ENCODE measurements around the gene ZNF827.
A peak's percentile ranks its signal among the peaks of the same experiment; 100 is the strongest.

The ZNF827 gene

DNA sequence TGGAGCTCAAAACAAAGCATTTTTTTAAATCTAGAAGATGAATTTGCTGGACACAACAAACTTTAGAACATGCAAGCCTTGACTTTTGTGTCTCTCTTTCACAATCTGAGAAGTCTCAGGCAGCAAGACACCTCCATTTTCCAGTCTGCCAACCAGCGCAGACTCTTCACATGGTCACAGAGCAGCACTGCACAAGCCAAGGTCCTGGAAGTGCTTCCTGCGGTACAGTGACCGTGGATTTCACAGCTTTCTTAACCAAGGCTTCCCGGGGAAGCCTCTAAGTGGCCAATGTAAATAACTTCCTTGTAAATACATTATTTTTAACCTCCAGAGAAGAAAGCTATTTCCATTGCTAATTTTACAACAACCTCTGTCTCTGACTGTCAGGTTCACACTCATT, 31.2 kb downstream of the ZNF827 start:
- H3K79me1 ChIP-seq (replicated peaks; ENCODE audit: low read length, poor library complexity, severe bottlenecking), result peaks cover 42% of the 10 kb centered on the region
- DNase-seq, result no peak
- H3K27me3 ChIP-seq (ENCODE audit: control insufficient read depth in 1 of 2, insufficient read depth in 1 of 2, low read length in 2 of 2), result no peaks in the 10 kb centered on the region
- H3K14ac ChIP-seq (ENCODE audit: low read length in 2 of 2), result no peak overlapping the region
- H3K4ac ChIP-seq (ENCODE audit: low read depth in 1 of 2, low read length in 2 of 2), result no peak overlapping the region
- H3K9me3 ChIP-seq (ENCODE audit: control insufficient read depth, low read length), result no peaks in the 10 kb centered on the region
- H3K9ac ChIP-seq (ENCODE audit: low read length), result peak overlapping the region; percentile 13
- no peak overlapping the region for H2BK15ac ChIP-seq (ENCODE audit: low read depth, poor library complexity, severe bottlenecking)
- H3K4me2 ChIP-seq (ENCODE audit: low read length, poor library complexity, severe bottlenecking), result no peak overlapping the region
- H3K4me1 ChIP-seq (ENCODE audit: control insufficient read depth, insufficient read depth, low read depth, low read length), result peaks cover 8% of the 10 kb centered on the region
- no peak overlapping the region for H3K27ac ChIP-seq (ENCODE audit: low read length, poor library complexity, severe bottlenecking)
- H2AK5ac ChIP-seq (ENCODE audit: low read length, severe bottlenecking), result no peak overlapping the region
- H4K8ac ChIP-seq (ENCODE audit: low read length), result peak overlapping the region; percentile 13
- H2BK120ac ChIP-seq (ENCODE audit: low read depth, low read length), result no peak overlapping the region
- H2BK12ac ChIP-seq (ENCODE audit: low read length in 2 of 2), result no peak overlapping the region
- H4K91ac ChIP-seq (ENCODE audit: low read length), result no peak overlapping the region
- H2AFZ ChIP-seq (ENCODE audit: low read depth, low read length), result no peak overlapping the region
- no peak overlapping the region for H2BK5ac ChIP-seq (ENCODE audit: low read depth, low read length, poor library complexity, severe bottlenecking)
- H3K23ac ChIP-seq (ENCODE audit: low read length in 2 of 2), result no peak overlapping the region
- peaks cover 5 to 10% of the 10 kb centered on the region in 2 experiments for H3K36me3 ChIP-seq (ENCODE audit: control insufficient read depth in 1 of 2, insufficient read depth in 2 of 2, low read depth in 1 of 2, low read length in 2 of 2)
- WGBS, result 65% methylated on average over 4 of the region's 4 CpGs
- H3K4me3 ChIP-seq (ENCODE audit: insufficient read depth in 1 of 2, low read depth in 1 of 2, low read length in 2 of 2), result no peak overlapping the region
- H3K18ac ChIP-seq (ENCODE audit: low read depth in 1 of 2, low read length in 2 of 2), result no peak overlapping the region

DNA sequence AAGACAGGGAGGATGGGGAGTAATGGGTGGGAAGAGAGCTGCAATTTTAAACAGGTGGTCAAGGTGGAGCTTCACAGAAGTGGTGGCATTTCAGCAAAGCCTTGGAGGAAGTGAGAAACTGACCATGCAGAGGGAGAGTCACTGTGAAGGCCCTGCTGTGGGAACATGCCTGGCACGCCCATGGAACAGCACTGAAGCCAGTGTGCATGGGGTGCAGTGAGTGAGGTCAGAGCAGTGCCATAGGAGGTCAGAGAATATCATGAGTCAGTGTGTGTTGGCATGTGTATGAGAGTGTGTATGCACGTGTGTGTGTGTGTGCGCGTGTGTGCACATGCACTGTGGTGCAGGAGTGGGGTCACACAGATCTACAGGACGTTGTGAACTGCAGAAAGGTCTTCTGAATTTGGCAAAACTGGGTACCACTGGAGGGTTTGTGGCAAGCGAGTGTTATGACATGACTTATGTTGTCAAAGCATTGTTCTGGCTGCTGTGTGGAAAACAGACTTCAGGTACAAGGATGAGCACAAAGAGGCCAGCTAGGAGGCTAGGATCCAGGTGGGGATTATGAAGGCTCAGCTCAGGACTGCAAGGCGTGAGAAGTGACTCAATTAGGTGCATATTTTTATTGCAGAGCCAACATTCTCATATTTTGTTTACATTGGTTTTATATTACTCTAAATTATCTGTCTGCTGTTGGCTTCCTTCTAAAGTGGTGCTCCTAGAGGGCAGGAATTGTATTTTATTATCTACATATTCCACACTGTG, 34.0 kb downstream of the ZNF827 start:
- Histone ChIP-seq H3K36me3 (ENCODE audit: control insufficient read depth in 1 of 2, insufficient read depth in 2 of 2, low read depth in 1 of 2, low read length in 2 of 2) (peaks cover 14 to 23% of the 10 kb centered on the region in 2 experiments), H3K18ac (ENCODE audit: low read depth in 1 of 2, low read length in 2 of 2) (no peak overlapping the region), H2BK15ac (ENCODE audit: low read depth, poor library complexity, severe bottlenecking) (no peak overlapping the region), H2BK12ac (ENCODE audit: low read length in 2 of 2) (no peak overlapping the region), H4K91ac (ENCODE audit: low read length) (no peak overlapping the region), H2AFZ (ENCODE audit: low read depth, low read length) (no peak overlapping the region), H3K4me2 (ENCODE audit: low read length, poor library complexity, severe bottlenecking) (no peak overlapping the region), H3K79me1 (replicated peaks; ENCODE audit: low read length, poor library complexity, severe bottlenecking) (peaks cover 42% of the 10 kb centered on the region), H2AK5ac (ENCODE audit: low read length, severe bottlenecking) (no peak overlapping the region), H3K9me3 (ENCODE audit: control insufficient read depth, low read length) (no peaks in the 10 kb centered on the region), H3K4ac (ENCODE audit: low read depth in 1 of 2, low read length in 2 of 2) (no peak overlapping the region), H3K4me1 (ENCODE audit: control insufficient read depth, insufficient read depth, low read depth, low read length) (peaks cover 8% of the 10 kb centered on the region), H3K27ac (ENCODE audit: low read length, poor library complexity, severe bottlenecking) (no peak overlapping the region), H3K27me3 (ENCODE audit: control insufficient read depth in 1 of 2, insufficient read depth in 1 of 2, low read length in 2 of 2) (no peaks in the 10 kb centered on the region), H3K23ac (ENCODE audit: low read length in 2 of 2) (no peak overlapping the region), H4K8ac (ENCODE audit: low read length) (no peak overlapping the region), H2BK120ac (ENCODE audit: low read depth, low read length) (no peak overlapping the region), H3K9ac (ENCODE audit: low read length) (no peak overlapping the region), H3K4me3 (ENCODE audit: insufficient read depth in 1 of 2, low read depth in 1 of 2, low read length in 2 of 2) (no peak overlapping the region), H3K14ac (ENCODE audit: low read length in 2 of 2) (no peak overlapping the region), H2BK5ac (ENCODE audit: low read depth, low read length, poor library complexity, severe bottlenecking) (no peak overlapping the region)
- 85% methylated on average over 6 of the region's 7 CpGs for WGBS
- DNase-seq, result no peak

DNA sequence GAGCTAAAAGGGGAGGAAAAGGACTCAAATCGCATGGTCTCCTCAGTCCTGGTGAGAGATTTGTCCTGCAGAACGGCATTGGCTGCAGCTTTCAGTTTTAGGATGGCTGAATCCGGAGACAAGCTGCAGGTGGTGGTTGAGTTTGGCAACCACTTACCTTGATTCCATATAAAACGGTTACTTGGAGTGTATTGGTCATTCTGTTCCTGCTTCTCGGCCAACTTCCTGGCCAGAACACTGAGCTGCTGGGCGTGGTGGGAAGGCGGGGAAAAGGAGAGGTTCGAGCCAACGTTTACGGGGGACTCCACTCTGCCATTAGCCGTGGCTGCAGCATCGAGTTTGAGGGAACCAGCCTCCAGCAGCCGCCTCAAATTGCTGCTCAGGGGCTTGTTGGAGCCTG, 36.1 kb downstream of the ZNF827 start:
- Histone ChIP-seq H4K91ac (ENCODE audit: low read length) (no peak overlapping the region), H3K4me3 (ENCODE audit: insufficient read depth in 1 of 2, low read depth in 1 of 2, low read length in 2 of 2) (no peak overlapping the region), H2BK12ac (ENCODE audit: low read length in 2 of 2) (no peak overlapping the region), H2AK5ac (ENCODE audit: low read length, severe bottlenecking) (no peak overlapping the region), H3K14ac (ENCODE audit: low read length in 2 of 2) (no peak overlapping the region), H2AFZ (ENCODE audit: low read depth, low read length) (no peak overlapping the region), H4K8ac (ENCODE audit: low read length) (no peak overlapping the region), H3K9me3 (ENCODE audit: control insufficient read depth, low read length) (no peaks in the 10 kb centered on the region), H3K36me3 (ENCODE audit: control insufficient read depth in 1 of 2, insufficient read depth in 2 of 2, low read depth in 1 of 2, low read length in 2 of 2) (peaks cover 14 to 23% of the 10 kb centered on the region in 2 experiments), H3K23ac (ENCODE audit: low read length in 2 of 2) (no peak overlapping the region), H2BK120ac (ENCODE audit: low read depth, low read length) (no peak overlapping the region), H3K27ac (ENCODE audit: low read length, poor library complexity, severe bottlenecking) (no peak overlapping the region), H2BK15ac (ENCODE audit: low read depth, poor library complexity, severe bottlenecking) (no peak overlapping the region), H3K9ac (ENCODE audit: low read length) (no peak overlapping the region), H3K79me1 (replicated peaks; ENCODE audit: low read length, poor library complexity, severe bottlenecking) (peaks cover 46% of the 10 kb centered on the region), H2BK5ac (ENCODE audit: low read depth, low read length, poor library complexity, severe bottlenecking) (no peak overlapping the region), H3K18ac (ENCODE audit: low read depth in 1 of 2, low read length in 2 of 2) (no peak overlapping the region), H3K4me2 (ENCODE audit: low read length, poor library complexity, severe bottlenecking) (no peak overlapping the region), H3K4ac (ENCODE audit: low read depth in 1 of 2, low read length in 2 of 2) (no peak overlapping the region), H3K27me3 (ENCODE audit: control insufficient read depth in 1 of 2, insufficient read depth in 1 of 2, low read length in 2 of 2) (no peaks in the 10 kb centered on the region), H3K4me1 (ENCODE audit: control insufficient read depth, insufficient read depth, low read depth, low read length) (peaks cover 8% of the 10 kb centered on the region)
- no peak for DNase-seq
- WGBS, result 92% methylated on average over 13 of the region's 13 CpGs

DNA sequence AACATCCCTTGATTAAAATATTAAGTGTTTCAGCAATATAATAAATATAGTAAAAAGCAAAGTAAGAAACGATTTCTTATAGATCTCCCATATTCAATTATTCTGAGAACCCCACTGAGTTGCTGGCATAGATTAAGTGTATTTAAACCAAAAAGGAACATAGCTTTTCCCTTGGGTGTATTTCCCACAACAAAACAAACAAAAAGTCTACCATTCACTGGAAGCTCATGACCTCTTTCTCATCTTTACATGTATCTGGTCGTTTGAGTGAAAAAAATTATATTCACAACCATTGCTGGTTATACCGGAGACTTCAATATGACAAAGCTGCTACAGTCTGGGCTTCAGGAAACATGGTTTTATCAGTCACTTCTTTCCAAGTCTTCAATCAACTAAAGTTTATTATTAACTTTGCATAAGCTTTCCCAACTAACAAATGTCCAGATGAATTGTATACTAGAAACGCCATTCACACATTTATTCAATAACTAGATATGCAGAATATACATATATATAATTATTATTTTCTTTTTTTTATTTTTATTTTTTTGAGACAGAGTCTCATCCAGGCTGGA, 38.6 kb downstream of the ZNF827 start:
- no peak overlapping the region for H2BK120ac ChIP-seq (ENCODE audit: low read depth, low read length)
- no peaks in the 10 kb centered on the region for H3K27me3 ChIP-seq (ENCODE audit: control insufficient read depth in 1 of 2, insufficient read depth in 1 of 2, low read length in 2 of 2)
- no peaks in the 10 kb centered on the region for H3K9me3 ChIP-seq (ENCODE audit: control insufficient read depth, low read length)
- H2BK5ac ChIP-seq (ENCODE audit: low read depth, low read length, poor library complexity, severe bottlenecking), result no peak overlapping the region
- H3K4me2 ChIP-seq (ENCODE audit: low read length, poor library complexity, severe bottlenecking), result no peak overlapping the region
- no peak overlapping the region for H2AK5ac ChIP-seq (ENCODE audit: low read length, severe bottlenecking)
- no peak overlapping the region for H2BK12ac ChIP-seq (ENCODE audit: low read length in 2 of 2)
- no peak overlapping the region for H4K8ac ChIP-seq (ENCODE audit: low read length)
- DNase-seq, result no peak
- no peak overlapping the region for H3K4me3 ChIP-seq (ENCODE audit: insufficient read depth in 1 of 2, low read depth in 1 of 2, low read length in 2 of 2)
- 88% methylated on average over 2 of the region's 4 CpGs for WGBS
- H3K18ac ChIP-seq (ENCODE audit: low read depth in 1 of 2, low read length in 2 of 2), result no peak overlapping the region
- H2BK15ac ChIP-seq (ENCODE audit: low read depth, poor library complexity, severe bottlenecking), result no peak overlapping the region
- no peak overlapping the region for H3K9ac ChIP-seq (ENCODE audit: low read length)
- H3K27ac ChIP-seq (ENCODE audit: low read length, poor library complexity, severe bottlenecking), result no peak overlapping the region
- H3K4me1 ChIP-seq (ENCODE audit: control insufficient read depth, insufficient read depth, low read depth, low read length), result peaks cover 6% of the 10 kb centered on the region
- no peak overlapping the region for H4K91ac ChIP-seq (ENCODE audit: low read length)
- H3K36me3 ChIP-seq (ENCODE audit: control insufficient read depth in 1 of 2, insufficient read depth in 2 of 2, low read depth in 1 of 2, low read length in 2 of 2), result peaks cover 14 to 23% of the 10 kb centered on the region in 2 experiments
- H2AFZ ChIP-seq (ENCODE audit: low read depth, low read length), result no peak overlapping the region
- no peak overlapping the region for H3K23ac ChIP-seq (ENCODE audit: low read length in 2 of 2)
- no peak overlapping the region for H3K14ac ChIP-seq (ENCODE audit: low read length in 2 of 2)
- peaks cover 48% of the 10 kb centered on the region for H3K79me1 ChIP-seq (replicated peaks; ENCODE audit: low read length, poor library complexity, severe bottlenecking)
- no peak overlapping the region for H3K4ac ChIP-seq (ENCODE audit: low read depth in 1 of 2, low read length in 2 of 2)
